DND-41 (cell line): Measurements from ENCODE around the gene NDUFC2.

ENCODE experiments used
- ATAC-seq: fragments of 200-7000 bp; cut with Tn5 transposase; 3 replicates; pipeline ENCODE4 v1.9.1; 2021; ENCODE audit warnings: low read depth; ENCODE audit not compliant: insufficient read depth
- DNase-seq: peaks from one replicate; pipeline ENCODE4 v3.0.0-alpha.2; 2020
- H2AFZ ChIP-seq: 2 replicates; pipeline ENCODE4 v1.6.0; 2012; ENCODE audit warnings: low read depth, low read length
- H3K27ac ChIP-seq: 2 replicates; pipeline ENCODE4 v1.5.1; 2012; ENCODE audit warnings: low read length, inconsistent platforms
- H3K27me3 ChIP-seq: fragments of 200-600 bp; sonication (generic); 2 replicates; pipeline ENCODE4 v1.6.0; 2012; ENCODE audit warnings: low read length, mild to moderate bottlenecking, inconsistent platforms; ENCODE audit not compliant: insufficient read depth, poor library complexity
- H3K36me3 ChIP-seq: 2 replicates; pipeline ENCODE4 v1.5.1; 2012; ENCODE audit warnings: low read length, inconsistent platforms; ENCODE audit not compliant: insufficient read depth
- H3K4me1 ChIP-seq: 2 replicates; pipeline ENCODE4 v1.5.1; 2012; ENCODE audit warnings: mild to moderate bottlenecking, low read length; ENCODE audit not compliant: insufficient read depth
- H3K4me2 ChIP-seq: 2 replicates; pipeline ENCODE4 v1.6.0; 2012; ENCODE audit warnings: mild to moderate bottlenecking, moderate library complexity, low read length, inconsistent platforms; ENCODE audit not compliant: insufficient read depth
- H3K4me3 ChIP-seq, 2 experiments: fragments of 200-600 bp in 1 of 2; shearing (Covaris generic) in 1 of 2; 2 replicates each; pipeline ENCODE4 v1.5.1; 2012 to 2016; ENCODE audit warnings: inconsistent platforms in 2 of 2, low read length in 2 of 2, mild to moderate bottlenecking in 2 of 2, low read depth in 1 of 2, moderate library complexity in 1 of 2
- H3K79me2 ChIP-seq: 2 replicates; pipeline ENCODE4 v1.6.0; 2012; ENCODE audit warnings: low read length, inconsistent platforms; ENCODE audit not compliant: insufficient read depth
- H3K9ac ChIP-seq: 2 replicates; pipeline ENCODE4 v1.6.0; 2012; ENCODE audit warnings: low read depth, mild to moderate bottlenecking, inconsistent platforms, low read length, moderate library complexity
- H3K9me3 ChIP-seq: 2 replicates; pipeline ENCODE4 v1.5.1; 2012; ENCODE audit warnings: low read length, moderate library complexity, mild to moderate bottlenecking, inconsistent platforms; ENCODE audit not compliant: insufficient read depth, severe bottlenecking
- H4K20me1 ChIP-seq: 2 replicates; pipeline ENCODE4 v1.6.0; 2012; ENCODE audit warnings: low read length; ENCODE audit not compliant: insufficient read depth
- EZH2 ChIP-seq: IDR thresholded peaks from 3 replicates; pipeline ENCODE4 v1.6.1; 2012; ENCODE audit warnings: borderline replicate concordance, low read depth, mild to moderate bottlenecking, moderate library complexity, low read length, inconsistent platforms; ENCODE audit not compliant: severe bottlenecking
- TF ChIP-seq, protein P1 (sequence below): IDR thresholded peaks from 2 replicates; pipeline ENCODE4 v1.5.1; 2012; ENCODE audit warnings: borderline replicate concordance, low read length, moderate library complexity, mild to moderate bottlenecking; ENCODE audit not compliant: poor library complexity, severe bottlenecking; ENCODE audit errors: extremely low read depth

NDUFC2 gene

DNA sequence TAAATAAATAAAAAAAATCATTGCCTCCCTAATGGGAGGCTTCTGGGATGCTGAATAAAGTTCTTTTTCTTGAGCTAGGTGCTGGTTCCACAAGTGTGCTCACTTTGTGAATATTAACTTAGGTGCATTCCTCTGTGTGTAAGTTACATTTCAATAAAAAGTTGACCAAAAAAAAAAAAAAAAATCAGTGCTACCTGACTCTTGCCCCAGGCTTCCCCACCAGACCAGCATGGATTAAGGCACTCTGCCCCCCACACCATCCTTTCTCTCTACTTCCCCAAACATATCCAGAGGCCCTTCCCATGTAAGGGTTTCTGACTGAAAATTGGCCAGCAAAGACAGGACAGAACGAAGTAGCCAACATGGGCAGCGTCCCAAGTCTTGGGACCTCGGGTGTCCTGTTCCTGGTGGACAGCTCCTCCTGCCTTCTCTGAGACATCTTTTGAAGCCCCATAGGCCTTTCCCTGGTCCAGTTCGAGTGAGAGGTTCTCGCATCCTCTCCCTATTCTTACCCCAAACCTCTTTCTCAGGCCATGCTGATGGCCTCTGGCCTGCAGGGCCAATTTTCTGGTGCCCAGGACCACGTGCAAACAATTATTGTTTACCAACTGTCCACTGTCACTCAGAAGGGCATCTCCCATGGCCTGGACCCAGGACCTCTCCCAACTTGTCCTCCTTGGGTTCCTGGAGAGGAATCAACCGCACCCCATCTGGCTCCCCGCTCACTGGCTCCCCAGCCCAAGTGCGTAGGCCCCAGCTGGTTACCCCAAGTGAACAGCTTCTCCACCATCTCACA, 41.6 kb downstream of the NDUFC2 start:
- ATAC-seq (no peak), DNase-seq (no peak)
- H3K4me2 ChIP-seq = no peak overlapping the region
- no peak overlapping the region for H2AFZ ChIP-seq
- H3K4me1 ChIP-seq = peaks cover 10% of the 10 kb centered on the region
- H3K27ac ChIP-seq = no peak overlapping the region
- H3K27me3 ChIP-seq = no peaks in the 10 kb centered on the region
- H3K9me3 ChIP-seq = no peaks in the 10 kb centered on the region
- no peaks in the 10 kb centered on the region for H3K36me3 ChIP-seq
- H4K20me1 ChIP-seq = no peaks in the 10 kb centered on the region
- H3K79me2 ChIP-seq = no peaks in the 10 kb centered on the region
- TF ChIP-seq, protein P1, sequence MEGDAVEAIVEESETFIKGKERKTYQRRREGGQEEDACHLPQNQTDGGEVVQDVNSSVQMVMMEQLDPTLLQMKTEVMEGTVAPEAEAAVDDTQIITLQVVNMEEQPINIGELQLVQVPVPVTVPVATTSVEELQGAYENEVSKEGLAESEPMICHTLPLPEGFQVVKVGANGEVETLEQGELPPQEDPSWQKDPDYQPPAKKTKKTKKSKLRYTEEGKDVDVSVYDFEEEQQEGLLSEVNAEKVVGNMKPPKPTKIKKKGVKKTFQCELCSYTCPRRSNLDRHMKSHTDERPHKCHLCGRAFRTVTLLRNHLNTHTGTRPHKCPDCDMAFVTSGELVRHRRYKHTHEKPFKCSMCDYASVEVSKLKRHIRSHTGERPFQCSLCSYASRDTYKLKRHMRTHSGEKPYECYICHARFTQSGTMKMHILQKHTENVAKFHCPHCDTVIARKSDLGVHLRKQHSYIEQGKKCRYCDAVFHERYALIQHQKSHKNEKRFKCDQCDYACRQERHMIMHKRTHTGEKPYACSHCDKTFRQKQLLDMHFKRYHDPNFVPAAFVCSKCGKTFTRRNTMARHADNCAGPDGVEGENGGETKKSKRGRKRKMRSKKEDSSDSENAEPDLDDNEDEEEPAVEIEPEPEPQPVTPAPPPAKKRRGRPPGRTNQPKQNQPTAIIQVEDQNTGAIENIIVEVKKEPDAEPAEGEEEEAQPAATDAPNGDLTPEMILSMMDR = no peak
- no peak for TF ChIP-seq EZH2
- no peak overlapping the region for H3K4me3 ChIP-seq
- no peak overlapping the region for H3K9ac ChIP-seq

DNA sequence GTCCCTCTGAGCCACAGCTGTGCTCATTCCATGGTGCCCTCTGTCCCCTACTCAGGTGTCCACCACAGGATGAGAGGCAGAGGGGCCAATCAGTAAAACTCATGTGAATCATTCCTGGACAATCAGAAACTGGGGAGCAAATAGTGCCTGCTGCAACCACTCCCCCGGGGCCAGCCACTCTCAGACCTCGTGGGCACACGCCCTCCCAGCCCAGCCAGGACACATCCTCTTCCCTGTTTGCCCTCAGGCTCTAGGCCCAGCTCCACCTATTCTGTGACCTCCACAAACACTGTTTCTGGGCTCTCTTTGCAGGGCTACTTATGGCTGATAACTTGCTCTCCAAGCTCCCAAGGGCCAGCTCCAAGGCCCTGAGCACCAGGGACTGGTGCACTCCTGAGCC, 42.6 kb downstream of the NDUFC2 start:
- Histone ChIP-seq H2AFZ (no peak overlapping the region), H3K27me3 (no peaks in the 10 kb centered on the region), H3K4me2 (no peak overlapping the region), H3K9ac (no peak overlapping the region), H3K27ac (no peak overlapping the region), H3K36me3 (no peaks in the 10 kb centered on the region), H4K20me1 (no peaks in the 10 kb centered on the region), H3K4me3 (no peak overlapping the region), H3K9me3 (no peaks in the 10 kb centered on the region), H3K4me1 (peaks cover 10% of the 10 kb centered on the region), H3K79me2 (no peaks in the 10 kb centered on the region)
- TF ChIP-seq EZH2 = no peak
- TF ChIP-seq, protein P1 = no peak
- ATAC-seq (no peak), DNase-seq (no peak)

- Histone ChIP-seq H3K9ac (no peak overlapping the region), H3K4me2 (no peak overlapping the region), H3K9me3 (no peaks in the 10 kb centered on the region), H3K4me1 (peaks cover 10% of the 10 kb centered on the region), H2AFZ (no peak overlapping the region), H3K27ac (no peak overlapping the region), H4K20me1 (no peaks in the 10 kb centered on the region), H3K27me3 (no peaks in the 10 kb centered on the region), H3K4me3 (no peak overlapping the region), H3K36me3 (no peaks in the 10 kb centered on the region), H3K79me2 (no peaks in the 10 kb centered on the region)
- DNase-seq (no peak), ATAC-seq (no peak)
- no peak for TF ChIP-seq EZH2
Observed at GRCh38 chr11:78036313-78036712, 43.3 kb downstream of the NDUFC2 start.

DNA sequence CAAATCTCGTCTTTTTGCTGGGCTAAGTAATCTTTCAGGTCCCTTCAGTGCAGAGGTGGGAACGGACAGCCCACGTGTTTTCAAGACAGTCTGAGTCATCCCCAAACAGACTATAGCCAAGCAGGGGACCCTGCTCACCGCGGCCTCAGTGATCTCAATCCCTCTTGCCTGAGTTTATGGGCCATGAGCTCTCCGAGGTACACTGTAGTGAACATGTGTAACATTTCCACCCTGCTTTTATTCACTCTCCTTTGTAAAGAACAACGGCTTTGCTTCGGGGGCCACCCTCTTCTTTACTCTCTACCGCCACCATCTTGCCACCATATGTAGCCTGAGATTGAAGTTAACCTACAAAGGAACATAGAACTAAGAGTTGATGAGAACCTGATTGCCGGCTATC, 45.0 kb downstream of the NDUFC2 start:
- DNase-seq (no peak), ATAC-seq (no peak)
- no peak overlapping the region for H3K4me3 ChIP-seq
- no peak for TF ChIP-seq EZH2
- TF ChIP-seq, protein P1 = peak; percentile 8
- H2AFZ ChIP-seq = no peak overlapping the region
- no peak overlapping the region for H3K4me2 ChIP-seq
- H4K20me1 ChIP-seq = no peaks in the 10 kb centered on the region
- no peaks in the 10 kb centered on the region for H3K79me2 ChIP-seq
- H3K4me1 ChIP-seq = peaks cover 2% of the 10 kb centered on the region
- H3K9ac ChIP-seq = no peak overlapping the region
- H3K9me3 ChIP-seq = no peaks in the 10 kb centered on the region
- no peak overlapping the region for H3K27ac ChIP-seq
- no peaks in the 10 kb centered on the region for H3K27me3 ChIP-seq
- no peaks in the 10 kb centered on the region for H3K36me3 ChIP-seq
